Tibial nerve (tissue), 4 donors: ENCODE measurements around the gene OR2V1.

Source experiments
- EP300 ChIP-seq, 2 donors: sonication (generic); formaldehyde crosslinking; IDR thresholded peaks; one replicate each; pipeline ENCODE4 v1.6.1; 2017; ENCODE audit warnings: antibody characterized with exemption in 2 of 2, mild to moderate bottlenecking in 1 of 2
- POLR2A ChIP-seq, 2 donors: fragments of 450-650 bp; IDR thresholded peaks; one replicate each; pipeline ENCODE4 v1.6.1; 2017; ENCODE audit warnings: antibody characterized with exemption in 2 of 2, mild to moderate bottlenecking in 2 of 2, moderate library complexity in 2 of 2
- TF ChIP-seq, protein P1 (sequence below), 5 experiments: fragments of 200-600 bp in 3 of 5; fragments of 450-650 bp in 2 of 5; sonication (generic) in 3 of 5; IDR thresholded peaks; one replicate each; pipeline ENCODE4 v1.5.1; 2016 to 2019; ENCODE audit warnings: antibody characterized with exemption in 5 of 5, mild to moderate bottlenecking in 3 of 5, moderate library complexity in 2 of 5

DNA sequence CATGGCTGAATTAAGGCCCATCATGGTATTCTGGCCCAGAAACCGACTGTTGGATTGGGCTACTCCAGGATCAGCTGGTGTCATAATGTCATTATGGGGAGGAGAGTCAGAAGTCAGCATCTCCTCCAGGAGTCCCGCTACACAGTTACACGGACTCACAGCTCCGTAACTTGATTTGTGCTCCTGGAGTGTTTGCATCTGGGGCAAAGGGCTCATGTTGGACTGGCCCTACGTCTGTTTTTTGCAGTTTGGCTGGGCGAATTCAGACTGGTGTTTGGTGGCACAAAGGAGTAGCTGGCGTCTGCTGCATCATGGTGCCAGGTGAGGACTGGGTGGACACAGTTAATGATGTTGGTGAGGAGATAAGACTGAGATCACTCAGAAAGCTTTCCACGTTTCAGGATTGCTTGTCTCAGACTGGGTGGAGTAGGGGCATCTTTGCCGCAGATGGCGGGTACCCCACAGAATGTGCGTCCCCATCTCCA, 31.3 kb downstream of the OR2V1 start:
- TF ChIP-seq, protein P1, sequence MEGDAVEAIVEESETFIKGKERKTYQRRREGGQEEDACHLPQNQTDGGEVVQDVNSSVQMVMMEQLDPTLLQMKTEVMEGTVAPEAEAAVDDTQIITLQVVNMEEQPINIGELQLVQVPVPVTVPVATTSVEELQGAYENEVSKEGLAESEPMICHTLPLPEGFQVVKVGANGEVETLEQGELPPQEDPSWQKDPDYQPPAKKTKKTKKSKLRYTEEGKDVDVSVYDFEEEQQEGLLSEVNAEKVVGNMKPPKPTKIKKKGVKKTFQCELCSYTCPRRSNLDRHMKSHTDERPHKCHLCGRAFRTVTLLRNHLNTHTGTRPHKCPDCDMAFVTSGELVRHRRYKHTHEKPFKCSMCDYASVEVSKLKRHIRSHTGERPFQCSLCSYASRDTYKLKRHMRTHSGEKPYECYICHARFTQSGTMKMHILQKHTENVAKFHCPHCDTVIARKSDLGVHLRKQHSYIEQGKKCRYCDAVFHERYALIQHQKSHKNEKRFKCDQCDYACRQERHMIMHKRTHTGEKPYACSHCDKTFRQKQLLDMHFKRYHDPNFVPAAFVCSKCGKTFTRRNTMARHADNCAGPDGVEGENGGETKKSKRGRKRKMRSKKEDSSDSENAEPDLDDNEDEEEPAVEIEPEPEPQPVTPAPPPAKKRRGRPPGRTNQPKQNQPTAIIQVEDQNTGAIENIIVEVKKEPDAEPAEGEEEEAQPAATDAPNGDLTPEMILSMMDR (IDR thresholded peaks at IDR 0.05), result no peak
- TF ChIP-seq POLR2A (IDR thresholded peaks at IDR 0.05) (no peak), EP300 (IDR thresholded peaks at IDR 0.05) (no peak)
